Stimulated activated CD4-positive, alpha-beta T cell treated with anti-CD3 and anti-CD28 coated beads, Interleukin-1b, Interleukin-23, amount 100 ng/mL, for 1 hour (primary cell): Measurements from ENCODE around the gene SERP1.
"Not testable (repeated sequence)": the region's sequence is repeated elsewhere in the genome, so short reads cannot be mapped to it uniquely, and the experiment has no call there.

ENCODE experiments used
- DNase-seq, 2 donors: peaks; one replicate each; pipeline ENCODE4 v3.0.0-alpha.2; 2020; ENCODE audit warnings: low read depth in 2 of 2

Gene SERP1

GRCh38 chr3:150538324-150539208 is 7.7 kb downstream of the SERP1 start:
- DNase-seq: no peak

DNA sequence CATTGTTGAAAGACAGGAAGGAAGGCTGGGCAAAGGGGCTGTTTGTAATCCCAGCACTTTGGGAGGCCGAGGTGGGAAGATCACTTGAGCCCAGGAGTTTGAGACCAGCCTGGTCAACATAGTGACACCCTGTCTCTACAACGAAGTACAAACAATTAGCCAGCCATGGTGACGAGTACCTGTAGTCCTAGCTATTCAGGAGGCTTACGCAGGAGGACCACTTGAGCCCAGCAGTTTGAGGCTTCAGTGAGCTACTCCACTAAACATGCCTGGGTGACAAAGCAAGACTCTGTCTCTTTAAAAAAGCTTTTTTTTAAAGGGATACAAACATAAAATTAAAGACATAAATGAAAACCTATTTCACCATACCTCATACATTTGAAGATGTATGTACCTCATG is 11.1 kb downstream of the SERP1 start:
- DNase-seq: no peak

DNA sequence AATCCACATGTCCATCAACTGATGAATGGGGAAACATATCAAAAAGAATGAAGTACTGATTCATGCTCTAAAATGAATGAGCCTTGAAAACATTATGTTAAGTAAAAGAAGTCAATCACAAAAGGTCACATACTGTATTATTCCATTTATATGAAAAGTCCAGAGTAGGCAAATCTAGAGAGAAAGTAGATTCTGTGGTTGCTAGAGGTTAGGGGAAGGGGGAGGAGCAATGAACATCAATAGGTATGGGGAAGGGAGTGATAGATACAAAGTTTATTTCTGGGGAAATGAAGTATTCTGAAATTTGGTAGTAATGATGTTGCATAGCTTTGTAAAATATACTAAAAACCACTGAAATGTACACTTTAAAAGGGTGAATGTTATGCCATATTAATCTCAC is 14.5 kb downstream of the SERP1 start:
- DNase-seq: no peak

- DNase-seq: no peak
These were observed 17.9 kb downstream of the SERP1 start for GRCh38 chr3:150528354-150528797.

DNA sequence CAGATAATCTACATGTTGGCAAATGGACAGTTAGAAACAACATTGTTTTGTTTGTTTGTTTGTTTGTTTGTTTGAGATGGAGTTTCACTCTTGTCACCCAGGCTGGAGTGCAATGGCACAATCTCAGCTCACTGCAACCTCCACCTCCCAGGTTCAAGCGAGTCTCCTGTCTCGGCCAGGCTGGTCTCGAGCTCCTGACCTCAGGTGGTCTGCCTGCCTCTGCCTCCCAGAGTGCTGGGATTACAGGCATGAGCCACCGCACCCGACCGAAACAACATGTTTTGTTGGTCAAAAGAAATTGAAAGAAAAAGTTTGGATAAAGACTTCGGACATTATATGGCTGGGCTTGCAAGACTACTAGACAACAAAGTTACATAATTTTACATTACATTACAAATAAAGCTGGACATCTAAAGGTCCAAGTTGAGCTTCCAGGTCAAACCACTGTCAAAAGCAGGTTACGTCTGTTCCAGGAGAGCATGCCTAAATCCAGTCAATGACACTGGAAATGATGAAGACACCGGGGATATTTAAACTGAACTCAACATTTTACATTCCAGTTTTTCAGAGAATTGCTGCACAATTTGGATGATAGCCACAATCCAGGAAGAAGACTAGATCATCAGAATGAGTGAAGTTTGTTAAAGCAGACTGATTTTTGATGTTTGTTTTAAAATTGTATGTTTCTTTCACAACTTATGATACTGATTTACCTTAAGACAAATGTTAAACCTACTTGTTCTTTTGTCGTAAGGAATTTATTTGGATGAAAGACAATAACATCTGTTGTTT is 18.6 kb downstream of the SERP1 start:
- DNase-seq: no peak

- DNase-seq: no peak
These were observed 22.8 kb downstream of the SERP1 start for GRCh38 chr3:150523538-150523937.

DNA sequence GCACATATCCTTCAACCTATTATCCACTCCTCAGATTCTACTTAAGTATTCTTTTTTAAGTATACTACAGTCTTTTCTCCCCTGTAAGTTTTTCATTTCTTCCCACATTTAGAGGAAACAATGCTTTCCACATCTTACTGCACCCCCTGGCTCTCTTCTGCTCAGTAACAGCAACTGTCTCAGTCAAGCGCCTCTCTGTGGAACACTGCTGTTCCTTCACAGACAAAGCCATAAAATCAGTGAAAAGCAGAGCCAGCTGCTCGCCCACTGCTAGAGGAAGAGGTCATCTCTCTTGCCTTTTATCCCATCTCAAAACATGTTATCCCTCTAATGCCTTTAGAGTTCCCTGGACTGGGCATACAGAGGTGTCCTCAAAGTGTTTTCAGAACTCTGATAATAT is 24.8 kb downstream of the SERP1 start:
- DNase-seq: no peak

DNA sequence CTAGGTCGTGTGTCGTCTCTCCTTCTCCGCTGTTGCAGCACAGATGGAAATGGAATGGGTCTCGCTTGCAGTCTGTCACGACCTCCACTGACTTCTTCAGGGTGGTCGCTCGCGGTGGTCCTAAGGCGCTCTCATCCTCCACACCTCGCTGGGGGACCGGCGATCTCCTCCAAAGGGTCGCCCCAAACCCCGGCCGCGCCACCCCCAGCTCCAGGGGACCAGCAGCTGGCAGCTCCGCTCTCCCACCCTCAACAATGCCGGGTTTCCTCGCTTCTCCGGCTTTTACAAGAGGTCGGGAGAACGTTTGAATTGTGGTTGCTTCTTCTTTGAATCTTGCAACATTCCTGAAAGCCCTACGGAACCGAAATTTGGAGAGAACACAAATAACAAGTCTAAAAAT is 25.9 kb downstream of the SERP1 start:
- DNase-seq: no peak

GRCh38 chr3:150519026-150519425 is 27.3 kb downstream of the SERP1 start:
- DNase-seq: no peak

- DNase-seq: no peak
These were observed 31.1 kb downstream of the SERP1 start for GRCh38 chr3:150515210-150515609.

DNA sequence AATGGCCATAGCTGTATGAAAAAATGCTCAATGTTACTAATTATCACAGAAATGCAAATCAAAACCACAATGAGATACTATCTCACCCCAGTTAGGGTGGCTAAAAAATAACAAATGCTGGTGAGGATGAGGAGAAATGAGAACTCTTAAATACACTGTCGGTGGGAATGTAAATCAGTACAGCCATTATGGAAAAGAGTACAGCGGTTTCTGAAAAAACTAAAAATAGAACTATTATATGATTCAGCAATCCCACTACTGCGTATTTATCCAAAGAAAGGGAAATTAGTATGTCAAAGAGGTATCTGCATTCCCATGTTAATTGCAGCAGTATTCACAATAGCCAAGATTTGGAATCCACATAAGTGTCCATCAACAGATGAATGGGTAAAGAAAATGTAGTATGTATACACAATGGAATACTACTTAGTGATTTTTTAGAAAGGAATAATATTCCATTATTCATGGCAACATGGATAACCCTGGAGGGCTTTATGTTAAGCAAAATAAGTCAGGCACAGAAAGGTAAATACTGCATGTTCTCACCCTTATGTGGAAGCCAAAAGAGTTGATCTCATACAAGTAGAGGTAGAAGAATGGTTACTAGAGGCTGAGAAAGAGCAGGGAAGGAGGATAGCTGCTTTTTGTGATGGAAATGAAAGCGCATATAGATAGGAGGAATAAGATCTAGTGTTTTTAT is 35.0 kb downstream of the SERP1 start:
- DNase-seq: no peak

- DNase-seq: no peak
These were observed 36.5 kb downstream of the SERP1 start for GRCh38 chr3:150509780-150510179.

GRCh38 chr3:150508401-150508800 is 37.9 kb downstream of the SERP1 start:
- DNase-seq: no peak

DNA sequence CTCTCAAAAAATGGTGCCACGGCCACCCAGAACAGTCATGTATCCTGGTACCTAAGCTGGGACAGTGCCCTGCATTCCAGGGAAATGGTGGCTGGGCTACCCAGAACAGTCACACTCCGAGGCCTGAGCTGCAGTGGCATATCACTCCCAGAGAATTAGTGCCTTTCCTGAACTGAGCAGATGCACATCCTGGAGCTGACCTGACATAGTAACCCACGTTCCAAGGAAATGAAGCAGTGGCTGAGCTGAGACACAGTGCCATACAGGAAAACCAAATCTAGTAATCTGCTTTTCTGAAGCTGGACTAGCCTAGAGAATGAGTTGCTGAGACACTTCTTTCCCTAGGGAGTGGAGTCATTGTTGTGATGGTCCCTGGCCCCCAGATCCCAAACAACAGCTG is 41.8 kb downstream of the SERP1 start:
- DNase-seq: no peak

GRCh38 chr3:150503402-150504099 is 42.7 kb downstream of the SERP1 start:
- no peak for DNase-seq

GRCh38 chr3:150500960-150501359 is 45.3 kb downstream of the SERP1 start:
- DNase-seq: not testable (repeated sequence)

GRCh38 chr3:150497956-150498355 is 48.3 kb downstream of the SERP1 start:
- DNase-seq: no peak

DNA sequence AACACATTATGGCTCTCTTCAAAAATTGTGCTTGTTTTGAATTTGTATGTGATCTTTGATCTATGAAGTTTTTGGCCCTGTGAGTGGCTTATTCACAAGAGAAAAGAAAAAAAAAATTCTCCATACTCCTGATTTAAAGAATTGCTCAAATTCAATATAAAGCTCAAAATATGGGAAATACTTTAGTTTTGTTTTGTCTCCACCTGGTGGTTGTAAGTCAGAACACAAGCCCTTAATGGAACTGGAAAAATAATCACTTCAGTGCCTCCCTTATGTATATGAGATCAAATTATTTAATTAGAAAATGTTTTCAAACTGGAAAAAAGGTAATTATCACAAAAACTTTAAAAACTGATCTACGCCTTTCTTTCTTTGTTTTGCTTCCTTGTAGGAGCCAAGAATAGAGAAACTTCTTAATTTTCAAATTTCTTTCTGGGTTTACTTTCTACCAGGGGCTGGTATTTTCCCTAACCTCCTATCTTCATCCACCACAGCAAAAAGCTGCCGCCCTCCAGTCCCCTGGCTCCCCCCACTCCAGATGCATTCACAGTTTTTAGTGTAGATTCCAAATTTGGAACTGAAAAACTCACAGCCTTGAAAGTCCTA is 50.6 kb downstream of the SERP1 start:
- DNase-seq: no peak

- no peak for DNase-seq
These were observed 51.1 kb downstream of the SERP1 start for GRCh38 chr3:150495149-150495548.

DNA sequence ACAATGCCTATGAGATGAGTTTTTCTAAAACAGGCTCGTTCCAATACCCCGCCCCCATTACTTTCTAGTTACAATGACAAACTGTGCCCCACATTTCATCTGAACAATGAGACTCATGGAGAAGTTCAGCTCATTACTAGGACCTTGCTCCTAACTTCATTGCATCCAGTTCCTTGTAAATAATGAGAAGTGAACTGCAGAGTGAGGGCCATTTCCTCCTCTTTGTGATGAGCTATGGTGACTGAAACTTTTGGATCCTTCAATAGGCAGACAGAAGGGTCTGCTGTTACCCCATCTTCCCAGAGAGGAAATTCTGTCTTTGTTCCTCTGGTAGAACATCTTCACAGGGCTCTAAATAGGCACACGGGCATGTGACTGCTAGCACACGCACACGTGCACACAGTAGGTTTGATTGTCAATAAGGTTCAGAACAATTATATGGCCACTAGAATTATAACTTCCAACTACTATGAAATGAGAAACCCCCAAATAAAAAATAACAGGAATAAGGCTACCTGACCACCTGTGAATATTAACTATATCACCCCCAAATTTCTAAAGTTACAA is 51.8 kb downstream of the SERP1 start:
- DNase-seq: no peak
